HG02798 (cell line): ENCODE measurements around the gene CHI3L1.
"Not testable (repeated sequence)": the region's sequence is repeated elsewhere in the genome, so short reads cannot be mapped to it uniquely, and the experiment has no call there.

Experiments used
- ATAC-seq: cut with Tn5 transposase; IDR thresholded peaks from one replicate; pipeline ENCODE4 v1.9.1; 2021; ENCODE audit warnings: mild to moderate bottlenecking; ENCODE audit not compliant: unreplicated experiment, poor library complexity

CHI3L1 gene

DNA sequence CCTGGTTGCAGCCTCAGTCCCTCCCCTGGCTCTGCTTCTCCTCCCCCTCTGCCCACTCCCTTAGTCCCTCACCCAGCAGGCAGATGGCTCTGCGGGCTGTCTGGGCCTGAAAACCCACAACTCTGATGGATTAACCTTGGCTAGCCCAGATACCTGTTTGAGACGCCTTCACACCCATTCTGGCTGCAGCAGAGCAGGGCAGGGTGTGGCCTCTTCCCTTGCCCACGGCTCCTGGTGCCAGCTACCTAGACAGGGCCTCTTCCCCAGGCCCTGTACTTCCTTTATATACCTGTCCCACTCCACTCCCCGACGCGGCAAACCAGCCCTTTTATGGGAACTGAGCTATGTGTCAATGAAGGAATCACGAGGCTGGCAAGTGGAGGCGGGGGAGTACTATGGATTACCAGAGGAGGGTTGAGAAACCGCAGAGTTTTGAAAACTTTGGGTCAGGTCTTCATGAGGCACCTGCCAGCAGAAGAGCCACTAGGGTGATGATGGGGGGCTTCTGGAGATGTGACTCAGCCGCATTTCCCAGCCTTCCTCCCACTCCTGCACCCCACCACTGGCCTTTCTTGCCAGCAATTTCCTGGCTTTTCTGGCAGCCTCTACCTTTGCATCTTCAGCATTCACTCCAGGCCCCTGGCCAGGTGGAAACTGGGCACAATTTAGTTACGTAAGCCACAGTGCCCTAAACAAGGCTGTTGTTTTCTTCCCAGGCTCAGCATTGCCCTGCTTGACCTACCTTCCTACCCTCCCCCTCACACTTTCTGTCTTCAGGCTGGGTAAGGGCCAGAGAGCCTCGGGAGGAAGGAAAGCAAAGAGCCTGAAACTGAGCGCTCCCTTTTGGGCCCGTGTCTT lies at the start of gene CHI3L1:
Gene CHI3L1, minus strand, starts transcription at position 259 of the 858 bp plus-strand sequence. Its CDS starts 81 bp downstream, at position 178.
- no peak for ATAC-seq

DNA sequence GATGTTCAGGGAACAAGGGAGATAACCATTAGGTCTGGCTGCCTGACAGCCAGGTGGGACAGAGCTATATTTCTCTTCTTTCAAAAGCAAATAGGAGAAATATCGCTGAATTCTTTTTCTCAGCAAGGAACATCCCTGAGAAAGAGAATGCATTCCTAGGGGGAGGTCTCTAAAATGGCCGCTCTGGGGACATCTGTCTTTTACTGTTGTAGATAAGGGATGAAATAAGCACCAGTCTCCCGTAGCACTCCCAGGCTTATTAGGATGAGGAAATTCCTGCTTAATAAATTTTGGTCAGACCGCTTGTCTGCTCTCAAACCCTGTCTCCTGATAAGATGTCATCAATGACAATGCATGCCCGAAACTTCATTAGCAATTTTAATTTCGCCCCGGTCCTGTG lies 48.4 kb upstream of the CHI3L1 start:
- ATAC-seq = not testable (repeated sequence)

DNA sequence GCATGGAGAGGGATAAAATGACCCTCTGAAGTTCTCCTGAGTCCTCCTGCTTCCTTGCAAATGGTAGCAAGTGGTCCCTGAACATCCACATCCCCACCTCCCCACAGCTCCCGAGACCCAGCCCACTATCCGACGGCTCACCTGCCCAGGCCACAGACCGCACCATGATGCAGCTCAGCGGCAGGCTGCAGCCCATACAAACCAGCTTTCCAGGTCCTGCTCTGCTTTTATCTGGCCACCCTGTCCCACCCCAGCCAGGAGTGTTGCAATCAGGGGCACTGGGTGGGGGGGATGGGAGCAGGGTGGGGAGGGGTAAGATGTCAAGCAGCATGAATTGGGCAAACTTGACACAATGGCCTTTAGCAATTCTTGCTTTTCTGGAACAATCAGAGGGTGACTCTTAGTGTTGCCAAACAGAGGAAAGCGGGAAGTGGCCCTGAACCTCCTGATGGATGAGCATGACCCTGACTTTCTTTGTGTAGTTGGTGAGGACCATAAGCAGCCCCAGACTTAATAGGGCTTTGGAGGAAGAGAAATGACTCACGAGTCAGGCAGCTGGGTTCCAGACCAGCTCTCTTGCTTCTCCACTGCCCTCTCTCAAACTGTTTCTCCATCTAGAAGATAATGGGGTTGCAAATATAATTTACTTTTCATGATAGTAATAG lies 43.1 kb upstream of the CHI3L1 start, which contains the start of gene CHIT1:
Gene CHIT1, minus strand, starts transcription at position 203 of the 665 bp plus-strand sequence. Its CDS starts 37 bp downstream, at position 166.
- no peak for ATAC-seq

DNA sequence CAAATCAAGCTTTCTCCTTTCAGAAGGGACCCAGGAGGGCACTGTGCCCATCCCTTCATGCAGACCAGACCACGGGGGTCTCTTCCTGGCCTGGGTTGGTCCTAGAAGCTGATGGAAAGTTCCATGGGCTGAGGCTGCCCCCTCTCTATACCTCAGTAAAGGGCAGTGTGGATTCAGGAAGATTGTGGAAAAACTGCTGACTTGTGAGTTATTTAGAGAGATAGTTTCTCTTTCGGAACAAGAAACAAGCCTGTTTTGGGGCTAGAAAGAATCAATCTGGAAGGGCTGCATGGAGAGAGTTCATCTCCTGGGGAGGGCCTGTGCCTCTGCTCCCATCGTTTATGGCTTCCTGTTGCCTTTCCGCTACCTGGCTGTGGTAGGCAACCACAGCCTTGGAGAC lies 42.2 kb upstream of the CHI3L1 start:
- ATAC-seq = no peak

DNA sequence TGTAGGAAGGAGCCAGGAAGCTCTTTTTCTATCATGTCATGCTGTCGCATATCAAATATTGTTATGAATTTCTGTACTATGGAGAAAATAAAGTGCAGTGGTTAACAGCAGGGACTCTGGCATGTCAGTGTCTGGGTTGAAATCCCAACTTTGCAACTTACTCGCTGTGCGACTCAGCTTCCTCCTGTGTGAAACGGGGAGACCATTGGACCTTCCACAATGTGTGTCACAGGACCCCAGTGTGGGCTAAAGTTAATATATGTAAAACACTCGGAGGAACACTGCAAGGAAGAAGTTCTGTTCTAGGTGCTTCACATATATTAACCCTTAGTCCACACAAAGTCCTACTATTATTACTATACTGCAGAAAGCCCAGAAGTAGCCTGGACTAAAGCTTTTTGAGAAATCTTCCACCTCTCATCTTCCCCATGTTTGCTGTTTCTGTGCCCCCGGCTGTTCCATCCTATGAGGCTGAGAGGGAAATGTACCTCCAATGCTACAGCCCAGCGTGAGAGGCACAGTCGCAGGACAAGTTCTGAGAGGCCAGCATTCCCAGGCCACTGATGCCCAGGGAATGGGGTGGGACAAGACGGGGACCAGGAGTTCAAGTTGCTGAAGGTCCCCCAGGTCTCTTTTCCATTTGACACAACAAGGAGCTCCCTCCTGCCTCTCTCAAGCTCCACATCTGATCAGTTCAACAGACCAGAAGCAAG lies 41.0 kb upstream of the CHI3L1 start:
- ATAC-seq = no peak

DNA sequence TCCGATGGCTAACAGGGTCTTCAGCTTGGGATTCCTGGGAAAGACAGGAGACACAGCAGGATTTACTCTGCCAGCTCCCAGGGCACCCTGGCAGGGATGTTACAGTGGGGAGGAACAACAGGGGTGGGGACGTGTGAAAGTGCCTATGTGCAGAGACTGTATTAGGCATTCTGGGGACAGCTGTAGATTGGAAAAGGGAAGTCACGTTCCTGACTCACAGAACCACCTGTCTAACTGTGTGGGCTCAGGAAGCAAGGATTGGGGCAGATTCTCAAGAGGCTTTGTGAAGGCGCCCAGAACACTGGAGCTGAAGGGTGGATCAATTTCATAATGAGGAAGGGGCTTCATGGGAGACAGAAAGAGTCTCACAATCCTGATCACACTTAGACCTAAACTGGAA lies 38.6 kb upstream of the CHI3L1 start:
- ATAC-seq = no peak

DNA sequence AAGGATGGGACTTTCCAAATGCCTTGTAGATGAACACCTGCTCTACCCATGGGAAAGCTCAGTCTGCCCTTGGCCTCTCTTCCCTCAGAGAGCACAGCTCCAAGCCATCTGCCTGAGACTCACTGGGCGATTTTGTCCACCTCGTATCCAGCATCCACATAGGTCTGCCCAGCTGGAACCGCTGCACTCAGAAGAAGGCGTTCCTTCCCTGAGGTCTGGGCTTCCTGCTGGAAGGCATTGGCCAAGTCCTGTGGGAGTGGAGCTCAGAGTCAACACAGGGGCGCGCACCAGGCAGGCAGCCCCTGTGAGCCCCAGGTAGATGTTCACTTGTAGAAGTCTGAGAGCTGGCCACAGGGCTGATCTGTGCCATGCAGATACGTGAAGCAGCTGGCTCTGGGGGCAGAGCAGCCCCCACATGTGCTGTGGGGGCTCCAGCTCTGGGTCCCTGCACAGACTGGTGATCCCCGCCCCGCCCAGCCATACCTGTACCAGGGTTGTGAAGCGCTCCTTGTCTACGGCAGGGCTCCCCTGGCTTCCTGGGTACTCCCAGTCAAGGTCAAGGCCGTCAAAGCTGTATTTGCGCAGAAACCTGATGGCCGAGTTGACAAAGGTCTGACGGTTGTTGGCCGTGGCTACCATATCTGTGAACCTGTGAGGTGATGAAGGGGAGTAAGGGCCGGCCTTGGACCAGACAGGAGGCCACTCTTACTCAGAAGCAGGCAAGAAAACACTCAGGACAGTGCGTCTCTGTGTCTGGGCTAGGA lies 36.7 kb upstream of the CHI3L1 start:
- ATAC-seq = no peak

DNA sequence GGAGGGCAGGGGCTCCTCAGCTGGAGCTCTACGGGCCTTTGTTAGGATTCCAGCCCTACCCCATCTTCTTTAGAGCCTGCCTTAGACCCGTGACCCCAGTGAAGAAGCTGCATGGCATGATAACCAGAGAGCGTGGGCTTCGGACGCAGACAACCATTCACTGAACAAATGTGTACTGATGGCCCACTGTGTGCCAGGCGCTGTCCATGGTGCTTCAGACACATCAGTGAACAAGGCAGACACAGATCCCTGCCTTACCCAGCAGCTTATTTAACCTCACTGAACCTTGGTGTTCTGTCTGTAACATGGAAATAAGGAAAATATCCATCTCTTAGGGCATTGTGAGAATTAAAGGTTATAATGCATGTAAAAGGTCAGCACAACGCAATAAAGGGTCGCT lies 33.4 kb upstream of the CHI3L1 start:
- no peak for ATAC-seq

DNA sequence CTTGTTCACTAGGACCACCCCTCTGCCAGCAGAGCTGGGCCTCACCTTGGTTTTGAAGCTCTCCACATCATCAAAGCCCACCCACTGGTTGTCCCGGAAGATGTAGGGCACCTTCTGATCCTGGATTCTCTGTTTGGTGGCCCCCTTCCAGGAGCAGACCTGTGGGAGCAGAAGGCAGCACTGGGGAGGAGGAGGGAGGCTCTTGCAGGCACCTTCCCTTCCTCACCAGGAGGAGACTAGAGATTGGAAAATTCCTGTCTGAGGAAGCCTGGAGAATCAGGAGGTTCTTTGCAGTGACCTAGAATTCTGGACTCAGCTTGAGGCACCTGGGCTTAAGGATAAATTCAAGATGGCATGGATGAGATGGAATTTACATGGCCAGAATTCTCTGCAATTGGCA lies 32.7 kb upstream of the CHI3L1 start:
- ATAC-seq = no peak

DNA sequence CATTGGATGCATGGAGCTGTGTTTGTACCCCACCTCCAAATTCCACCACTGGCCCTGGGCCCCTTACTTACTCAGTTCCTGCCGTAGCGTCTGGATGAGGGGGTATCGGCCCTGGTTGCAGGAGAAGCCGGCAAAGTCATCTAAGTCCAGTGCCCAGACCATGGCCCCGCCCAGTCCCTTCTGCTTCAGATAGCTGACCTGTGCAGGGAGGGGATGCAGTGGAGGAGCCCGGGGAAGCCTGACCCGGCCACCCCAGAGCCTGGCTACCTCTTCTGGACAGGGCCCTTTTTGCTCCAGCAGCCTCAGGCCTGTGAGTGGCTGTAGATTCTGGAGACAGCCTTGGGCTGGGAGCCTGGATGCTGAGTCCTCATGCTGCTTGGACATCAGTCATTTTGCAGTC lies 31.2 kb upstream of the CHI3L1 start:
- no peak for ATAC-seq

DNA sequence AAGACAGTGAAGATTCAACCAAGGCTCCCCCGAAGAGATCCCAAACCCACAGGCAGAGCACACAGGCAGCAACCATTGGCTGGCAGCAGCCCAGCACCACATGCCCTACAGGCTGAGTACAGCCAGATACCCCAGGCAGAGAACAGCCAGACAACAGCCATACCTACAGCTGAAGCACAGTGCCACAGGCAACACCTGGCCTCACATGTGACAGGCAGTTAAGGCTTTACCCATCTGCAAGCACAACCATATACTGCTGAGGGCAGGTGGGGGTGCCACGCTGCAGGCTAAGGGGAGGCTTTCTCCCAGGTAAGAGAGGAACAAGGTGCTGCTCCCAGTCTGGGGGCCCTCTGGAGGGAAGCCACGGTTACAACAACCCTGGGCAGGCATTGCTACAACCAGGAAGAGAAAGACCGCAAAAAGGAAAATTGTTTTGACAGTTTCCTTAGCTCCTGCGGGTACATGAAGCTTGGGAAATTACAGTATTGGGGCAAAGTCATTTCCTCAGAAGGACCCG lies 30.7 kb upstream of the CHI3L1 start:
- no peak for ATAC-seq

DNA sequence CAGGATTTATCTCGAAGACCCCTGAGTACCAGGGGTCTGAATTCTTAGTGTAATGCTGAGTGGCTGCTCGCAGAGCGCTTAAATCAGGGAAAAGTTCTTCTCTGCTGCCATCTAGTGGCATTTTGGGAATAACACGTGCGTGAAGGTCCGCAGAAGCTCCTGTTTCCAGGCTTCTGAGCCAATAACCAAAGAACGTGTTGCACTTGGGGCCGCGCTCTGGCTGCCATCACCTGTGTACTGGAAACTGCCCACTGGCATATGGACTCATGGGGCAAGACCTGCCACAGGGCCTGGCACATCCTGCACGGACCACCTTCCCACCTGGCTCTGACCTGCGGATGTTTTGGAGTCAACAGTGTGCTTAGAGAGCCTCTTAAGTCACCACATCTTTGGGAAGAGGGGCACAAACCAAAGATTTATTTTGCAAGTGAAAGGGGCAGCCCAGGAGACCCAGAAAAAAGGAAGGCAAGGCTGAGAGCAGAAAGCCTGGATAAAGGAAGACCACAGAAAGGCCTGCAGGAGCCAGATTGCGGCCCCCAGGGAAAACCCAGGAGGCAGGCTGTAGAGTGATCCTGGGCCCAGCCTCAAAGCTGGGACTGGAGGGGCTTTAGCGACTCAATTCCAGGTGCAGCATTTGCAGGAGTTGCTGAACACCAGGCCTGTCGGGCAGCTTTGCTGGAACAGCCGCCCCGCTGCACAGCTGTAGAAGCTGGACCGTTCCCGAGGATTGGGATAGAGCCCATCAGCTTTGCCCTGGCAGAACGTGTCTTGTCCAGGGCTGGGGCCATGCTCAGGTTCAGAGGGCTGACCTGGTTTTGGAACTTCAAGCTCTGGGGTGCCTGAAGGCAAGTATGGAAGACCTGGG lies 30.0 kb upstream of the CHI3L1 start:
- ATAC-seq = no peak

DNA sequence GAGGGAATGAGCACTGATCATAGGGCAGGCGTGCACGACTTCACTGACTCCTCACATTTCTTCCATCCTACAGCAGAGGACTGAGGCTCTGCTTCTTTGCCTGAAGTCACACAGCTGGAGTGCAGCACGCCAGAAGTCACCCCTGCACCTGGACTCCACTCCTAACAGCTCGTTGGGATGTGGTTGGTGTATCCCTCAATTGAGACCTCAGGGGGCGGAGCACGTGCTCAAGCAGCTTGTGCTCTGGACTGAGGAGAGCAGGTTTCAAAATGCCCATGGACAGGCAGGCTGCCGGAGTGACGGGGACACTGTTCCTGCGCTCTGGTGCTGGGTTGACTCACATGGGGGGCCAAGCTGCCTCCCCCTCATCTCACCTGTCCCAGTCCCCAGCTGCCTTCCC lies 29.1 kb upstream of the CHI3L1 start:
- no peak for ATAC-seq

DNA sequence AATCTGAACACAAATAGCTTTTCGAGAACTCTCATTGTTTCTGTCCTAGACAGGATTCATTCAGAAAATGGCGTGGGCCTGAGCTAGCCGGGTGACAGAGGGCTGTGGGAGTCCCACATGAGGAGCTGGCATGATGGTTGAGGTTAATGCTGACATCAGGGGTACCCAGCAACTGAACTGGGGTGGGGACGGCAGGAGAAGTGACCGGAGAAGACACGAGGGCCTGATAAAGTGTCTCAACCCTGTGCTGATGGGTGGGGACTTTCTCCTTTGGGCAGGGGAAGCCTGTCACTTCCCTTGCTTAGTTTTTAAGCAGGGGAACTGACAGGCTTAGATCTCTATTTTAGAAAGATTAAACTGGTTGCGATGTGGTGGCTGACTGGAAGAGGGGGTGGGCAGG lies 28.4 kb upstream of the CHI3L1 start:
- no peak for ATAC-seq

DNA sequence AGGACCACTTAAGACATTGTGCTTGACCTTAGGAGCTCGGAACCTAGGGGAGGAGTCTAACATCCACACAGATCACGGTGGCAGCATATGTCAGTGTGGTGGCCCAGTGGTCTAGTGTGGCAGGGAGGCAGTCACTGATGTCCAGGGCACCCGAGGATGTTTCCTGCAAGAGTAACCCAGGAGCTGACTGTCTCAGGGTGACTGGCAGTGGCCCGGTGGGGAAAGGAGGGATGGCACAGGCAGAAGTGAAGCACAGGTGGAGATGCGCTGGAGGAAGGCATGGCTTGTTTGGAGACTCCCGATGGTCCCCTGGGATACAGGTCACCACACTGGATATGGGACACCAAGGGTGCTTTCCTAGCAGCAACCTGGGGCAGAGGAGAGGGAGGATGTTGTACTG lies 26.6 kb upstream of the CHI3L1 start:
- no peak for ATAC-seq

DNA sequence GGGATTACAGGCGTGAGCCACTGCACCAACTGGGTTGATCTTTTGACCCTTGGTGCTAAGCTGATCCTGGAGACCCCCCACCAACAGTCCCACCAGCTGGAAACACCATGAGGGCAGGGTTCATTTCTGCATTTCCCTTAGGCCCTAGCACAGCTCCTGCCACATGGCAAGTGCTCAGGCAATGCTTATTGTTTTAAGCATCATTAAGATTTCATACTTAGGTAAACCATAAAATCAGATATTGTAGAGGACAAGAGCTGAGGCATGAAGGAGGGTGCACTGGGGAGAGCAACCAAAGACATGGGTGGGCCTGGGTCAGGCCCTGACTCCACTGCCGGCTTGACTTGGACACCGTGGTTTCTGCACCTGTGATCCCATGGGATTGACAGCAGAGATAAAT lies 25.3 kb upstream of the CHI3L1 start:
- no peak for ATAC-seq

DNA sequence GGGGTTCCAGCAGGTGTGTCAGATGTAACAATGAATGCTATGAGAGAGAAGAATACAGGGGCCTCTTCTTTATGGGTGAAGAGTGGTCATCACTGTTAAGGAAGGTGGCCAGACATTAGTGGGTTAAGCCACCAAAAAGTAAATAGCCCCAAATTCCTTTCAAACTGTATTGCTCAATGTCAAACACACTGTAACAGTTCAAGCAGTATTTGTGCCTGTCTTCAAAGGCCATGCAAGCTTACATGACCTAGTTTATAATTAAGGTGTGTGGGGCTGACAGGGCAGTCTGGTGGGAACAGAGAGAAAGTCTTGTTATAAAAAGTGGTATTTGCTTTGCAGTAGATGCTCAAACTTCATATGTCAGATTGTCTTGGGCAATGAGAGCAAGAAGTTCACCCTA lies 24.5 kb upstream of the CHI3L1 start:
- ATAC-seq = no peak

DNA sequence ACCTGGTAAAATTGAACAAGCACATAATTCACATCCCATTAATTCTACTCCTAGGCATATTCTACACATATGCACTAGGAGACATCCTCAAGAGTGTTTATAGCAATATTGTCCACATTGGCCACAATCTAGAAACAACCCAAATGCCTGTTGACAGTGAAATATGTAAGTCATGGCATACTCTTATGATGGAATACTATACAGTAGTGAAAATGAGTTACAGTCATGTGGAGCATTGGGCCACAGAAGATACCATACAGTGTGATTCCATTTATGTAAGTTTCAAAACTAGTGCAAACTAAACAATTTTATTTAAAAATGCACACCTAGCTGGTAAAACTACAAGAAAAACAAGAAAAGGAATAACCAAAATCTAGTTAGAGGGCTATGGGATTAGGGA lies 23.8 kb upstream of the CHI3L1 start:
- no peak for ATAC-seq

DNA sequence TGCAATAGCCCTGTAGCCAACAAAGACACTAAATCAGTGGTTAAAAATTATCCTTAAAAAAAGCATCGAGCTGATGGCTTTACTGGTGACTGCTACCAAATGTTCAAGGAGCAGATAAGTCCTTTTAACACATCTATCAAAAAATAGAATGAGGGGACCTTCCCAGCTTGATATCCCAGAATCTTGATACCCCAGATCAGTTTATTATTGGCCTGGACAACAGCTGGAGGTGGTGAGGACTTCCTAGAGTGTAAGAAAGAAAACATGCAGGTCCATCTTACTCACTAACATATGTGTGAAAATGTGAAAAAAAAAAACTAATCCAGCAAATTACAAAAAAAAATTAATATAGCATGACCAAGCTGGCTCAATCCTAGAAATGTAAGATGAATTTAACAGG lies 21.7 kb upstream of the CHI3L1 start:
- no peak for ATAC-seq
